Neutrophil (primary cell): Measurements from ENCODE around the gene SLC39A3.
A peak's percentile ranks its signal among the peaks of the same experiment; 100 is the strongest.

Experiments used
- H3K27ac ChIP-seq: fragments of 200-600 bp; sonication (generic); 2 replicates; pipeline ENCODE4 v1.5.1; 2016; ENCODE audit warnings: mild to moderate bottlenecking, moderate library complexity
- H3K27me3 ChIP-seq: fragments of 200-600 bp; sonication (generic); 2 replicates; pipeline ENCODE4 v1.6.0; 2016; ENCODE audit warnings: mild to moderate bottlenecking
- H3K36me3 ChIP-seq: fragments of 200-600 bp; sonication (generic); 2 replicates; pipeline ENCODE4 v1.5.1; 2017
- H3K4me1 ChIP-seq, 2 experiments: fragments of 200-600 bp in 1 of 2; sonication (generic) in 1 of 2; 1 replicate in 1 of 2; 2 replicates in 1 of 2; pipeline versions ENCODE4 v1.5.1 to v1.6.1; 2013 to 2016; ENCODE audit warnings: low read depth in 1 of 2, low read length in 1 of 2, mild to moderate bottlenecking in 1 of 2, moderate library complexity in 1 of 2; ENCODE audit not compliant: control insufficient read depth in 1 of 2, insufficient read depth in 1 of 2
- H3K4me3 ChIP-seq, 2 experiments: fragments of 200-600 bp in 1 of 2; sonication (generic) in 1 of 2; 1 replicate in 1 of 2; 2 replicates in 1 of 2; pipeline ENCODE4 v1.5.1; 2013 to 2016; ENCODE audit warnings: low read depth in 1 of 2, low read length in 1 of 2, mild to moderate bottlenecking in 1 of 2, moderate library complexity in 1 of 2
- H3K9me3 ChIP-seq: fragments of 200-600 bp; sonication (generic); 2 replicates; pipeline ENCODE4 v1.5.1; 2016
- CTCF ChIP-seq: fragments of 200-600 bp; sonication (generic); IDR thresholded peaks from 2 replicates; pipeline ENCODE4 v1.5.1; 2016; ENCODE audit warnings: antibody characterized with exemption

Gene SLC39A3

GRCh38 chr19:2770055-2771013 lies 30.5 kb upstream of the SLC39A3 start:
- H3K36me3 ChIP-seq = peaks cover 36% of the 10 kb centered on the region
- peak overlapping the region; percentile 47 for H3K27ac ChIP-seq
- H3K9me3 ChIP-seq = no peaks in the 10 kb centered on the region
- no peak overlapping the region for H3K4me3 ChIP-seq
- H3K4me1 ChIP-seq = peaks cover 10 to 13% of the 10 kb centered on the region in 2 experiments
- TF ChIP-seq CTCF = no peak
- H3K27me3 ChIP-seq = no peaks in the 10 kb centered on the region

- Histone ChIP-seq H3K9me3 (no peaks in the 10 kb centered on the region), H3K4me1 (peaks cover 5 to 8% of the 10 kb centered on the region in 2 experiments), H3K27me3 (no peaks in the 10 kb centered on the region), H3K4me3 (no peak overlapping the region), H3K36me3 (peaks cover 48% of the 10 kb centered on the region), H3K27ac (no peak overlapping the region)
- TF ChIP-seq CTCF = no peak
These were observed 29.4 kb upstream of the SLC39A3 start for GRCh38 chr19:2769218-2769617.

- peaks cover 5 to 8% of the 10 kb centered on the region in 2 experiments for H3K4me1 ChIP-seq
- TF ChIP-seq CTCF = no peak
- peaks cover 54% of the 10 kb centered on the region for H3K36me3 ChIP-seq
- H3K4me3 ChIP-seq = no peak overlapping the region
- H3K27ac ChIP-seq = no peak overlapping the region
- H3K9me3 ChIP-seq = no peaks in the 10 kb centered on the region
- no peaks in the 10 kb centered on the region for H3K27me3 ChIP-seq
These were observed 28.7 kb upstream of the SLC39A3 start for GRCh38 chr19:2768365-2769132.

GRCh38 chr19:2767688-2768087 lies 27.9 kb upstream of the SLC39A3 start:
- TF ChIP-seq CTCF = no peak
- Histone ChIP-seq H3K9me3 (no peaks in the 10 kb centered on the region), H3K4me3 (no peak overlapping the region), H3K4me1 (peaks cover 5 to 8% of the 10 kb centered on the region in 2 experiments), H3K27me3 (no peaks in the 10 kb centered on the region), H3K27ac (no peak overlapping the region), H3K36me3 (peaks cover 63% of the 10 kb centered on the region)

- H3K27me3 ChIP-seq = no peaks in the 10 kb centered on the region
- peaks cover 72% of the 10 kb centered on the region for H3K36me3 ChIP-seq
- no peaks in the 10 kb centered on the region for H3K9me3 ChIP-seq
- no peak for TF ChIP-seq CTCF
- H3K27ac ChIP-seq = no peak overlapping the region
- no peak overlapping the region for H3K4me3 ChIP-seq
- peaks cover 5 to 8% of the 10 kb centered on the region in 2 experiments for H3K4me1 ChIP-seq
These were observed 27.0 kb upstream of the SLC39A3 start for GRCh38 chr19:2766594-2767372.
